HG03280 (cell line): Measurements from ENCODE around the gene MGLL.
A peak's percentile ranks its signal among the peaks of the same experiment; 100 is the strongest.

Experiments
- ATAC-seq: cut with Tn5 transposase; IDR thresholded peaks from one replicate; pipeline ENCODE4 v1.9.1; 2021; ENCODE audit warnings: mild to moderate bottlenecking, moderate library complexity; ENCODE audit not compliant: unreplicated experiment

The MGLL gene

GRCh38 chr3:127761441-127761801, 60.9 kb downstream of the MGLL start:
- ATAC-seq, result peak; percentile 33

DNA sequence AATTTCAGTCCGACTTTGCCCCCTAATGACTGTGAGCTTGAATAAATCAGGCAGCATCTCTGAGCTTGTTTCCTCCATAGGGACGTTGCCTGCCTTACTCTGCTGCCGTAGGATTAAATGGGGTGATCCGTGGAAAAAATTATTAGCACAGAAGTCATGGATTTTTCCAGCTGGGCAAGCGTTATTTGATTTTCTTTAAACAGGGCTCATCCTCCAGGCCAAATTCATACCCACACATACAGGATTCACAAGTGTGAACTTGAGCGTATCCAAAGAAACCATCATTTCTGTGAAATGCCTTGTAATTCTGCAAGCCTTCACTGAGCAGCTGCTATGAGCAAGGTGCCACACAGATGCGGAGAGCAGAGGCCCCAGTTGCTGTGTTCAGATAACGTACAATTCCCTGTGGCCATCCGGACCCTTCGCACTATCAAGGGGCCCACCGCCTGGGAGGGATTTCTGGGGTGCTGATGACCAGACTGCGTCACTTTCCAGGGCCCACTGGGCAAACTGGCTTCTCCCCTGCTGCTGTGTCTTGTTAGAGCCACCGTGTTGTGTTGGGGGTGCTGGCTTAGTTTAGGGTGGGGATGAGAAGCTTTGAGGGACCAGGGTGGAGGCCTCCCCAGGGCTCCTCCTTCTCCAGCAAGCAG, 61.4 kb downstream of the MGLL start:
- ATAC-seq, result no peak

DNA sequence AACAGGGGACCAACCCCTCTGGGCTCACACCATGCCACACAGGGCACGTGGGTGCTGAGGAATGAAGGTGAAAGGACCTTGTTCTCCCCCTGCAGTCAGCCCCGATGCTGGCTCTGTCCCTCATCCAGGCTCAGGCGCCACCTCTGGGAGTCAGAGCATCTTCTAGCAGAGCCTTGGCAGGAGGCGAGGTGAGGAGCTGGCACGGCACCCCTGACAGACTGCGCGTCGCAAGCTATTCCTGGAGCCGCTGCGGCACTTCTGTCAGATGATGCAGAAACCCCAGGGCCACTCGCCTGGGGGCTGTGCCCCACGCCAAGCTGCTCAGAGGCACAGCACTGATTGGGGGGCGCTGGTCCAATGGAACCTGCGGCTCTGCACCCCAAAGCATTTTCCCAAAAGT, 62.0 kb downstream of the MGLL start:
- no peak for ATAC-seq

GRCh38 chr3:127759826-127760225, 62.5 kb downstream of the MGLL start:
- no peak for ATAC-seq

DNA sequence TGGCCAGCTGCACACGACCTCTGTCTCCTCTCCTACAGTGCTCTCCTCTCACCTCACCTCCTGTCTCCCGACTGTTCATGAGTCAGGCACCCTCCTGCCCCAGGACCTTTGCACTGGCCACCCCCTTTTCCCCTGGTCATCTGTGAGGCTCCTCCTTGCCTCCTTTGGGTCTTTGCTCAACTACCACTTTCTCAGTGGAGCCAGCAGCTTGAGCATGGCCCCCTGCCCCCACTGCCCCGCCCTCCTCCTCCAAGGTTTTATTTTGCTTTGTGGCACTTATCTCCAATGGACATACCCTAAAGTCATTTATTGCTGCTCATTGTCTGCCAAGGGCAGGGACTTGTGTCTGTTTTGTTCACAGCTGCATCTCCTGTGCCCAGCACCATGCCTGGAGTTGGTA, 64.3 kb downstream of the MGLL start:
- no peak for ATAC-seq

DNA sequence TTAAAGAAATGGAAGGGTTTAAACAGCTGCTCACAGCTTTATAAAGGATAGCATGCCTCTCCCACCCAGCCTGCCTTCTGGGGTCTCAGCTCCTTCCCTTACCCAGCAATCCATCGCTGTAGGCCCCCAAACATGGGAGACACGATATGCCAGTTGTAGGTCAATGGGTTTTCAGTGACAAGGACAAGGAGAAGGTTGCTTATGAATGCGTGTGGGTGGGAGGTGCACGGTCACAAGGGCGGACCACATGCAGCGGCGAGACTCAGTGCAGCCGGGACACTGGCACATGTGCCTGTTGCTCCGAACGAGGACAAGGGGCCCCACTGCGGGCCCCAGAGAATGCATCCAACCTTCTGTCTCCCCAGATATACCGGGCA, 67.0 kb downstream of the MGLL start:
- ATAC-seq, result no peak

GRCh38 chr3:127754411-127755304, 67.7 kb downstream of the MGLL start:
- ATAC-seq, result no peak

DNA sequence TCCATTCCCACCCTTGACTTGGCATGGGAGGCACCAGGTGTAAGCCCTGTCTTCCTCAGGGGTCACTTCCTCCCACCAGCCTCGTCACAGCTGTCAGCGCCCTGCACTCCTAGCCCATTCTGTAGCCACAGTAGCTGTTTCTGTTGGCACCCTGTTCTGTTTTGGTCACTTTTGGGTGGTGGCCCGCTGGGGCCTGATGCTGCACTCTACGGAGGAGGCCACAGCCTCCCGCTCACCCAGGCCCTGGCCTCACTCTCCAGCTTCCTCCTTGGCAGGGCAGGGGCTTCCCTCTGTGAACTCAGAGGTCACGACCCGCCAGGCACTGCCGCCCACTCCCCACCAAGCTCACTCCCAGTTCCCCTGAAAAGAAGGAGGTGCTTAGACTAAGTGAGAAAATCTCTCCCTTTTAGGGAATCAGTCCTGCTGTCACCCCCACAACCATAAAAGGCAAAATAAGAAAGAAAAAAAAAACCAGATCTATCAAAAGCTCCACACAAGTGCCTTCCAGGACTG, 68.4 kb downstream of the MGLL start:
- ATAC-seq, result no peak

GRCh38 chr3:127753338-127753737, 69.0 kb downstream of the MGLL start:
- no peak for ATAC-seq

DNA sequence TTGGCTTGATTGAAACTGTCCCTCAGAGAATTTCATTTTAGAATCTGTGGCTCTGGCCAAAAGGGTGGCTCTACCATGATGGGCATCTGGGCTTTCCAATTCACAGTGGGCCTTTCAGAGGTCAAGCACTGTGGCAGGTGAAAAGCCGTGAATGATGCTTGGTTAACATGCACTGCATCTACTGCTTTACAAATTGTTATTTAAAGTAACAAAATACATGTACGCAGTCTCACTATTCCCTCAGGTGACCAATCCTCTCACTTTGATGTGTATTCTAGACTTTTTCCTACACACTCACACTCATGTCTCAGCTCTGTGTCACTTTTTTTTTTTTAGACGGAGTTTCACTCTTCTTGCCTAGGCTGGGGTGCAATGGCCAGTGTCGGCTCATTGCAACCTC, 70.5 kb downstream of the MGLL start:
- no peak for ATAC-seq

GRCh38 chr3:127751163-127751621, 71.1 kb downstream of the MGLL start:
- no peak for ATAC-seq

- ATAC-seq, result no peak
Observed at GRCh38 chr3:127750226-127751031, 71.9 kb downstream of the MGLL start.

GRCh38 chr3:127749787-127750225, 72.5 kb downstream of the MGLL start:
- no peak for ATAC-seq

DNA sequence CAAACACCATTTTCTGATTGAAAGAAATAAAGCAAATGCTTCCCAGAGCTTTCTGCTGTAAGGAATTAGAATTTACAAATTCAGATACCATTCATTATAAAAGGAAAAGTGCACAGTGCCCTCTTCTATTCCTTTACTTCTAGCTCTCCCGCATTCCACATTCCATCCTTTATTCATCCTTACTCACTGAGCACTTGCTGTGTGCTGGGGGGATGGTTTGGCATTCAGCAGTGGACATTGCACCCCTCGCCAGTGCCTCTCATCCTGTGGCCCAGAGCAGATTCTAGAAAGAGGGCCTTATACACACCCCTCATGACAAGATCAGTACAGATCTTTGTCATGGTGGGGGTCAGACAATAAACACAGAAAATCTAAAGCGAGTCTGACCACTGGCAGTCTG, 73.0 kb downstream of the MGLL start:
- ATAC-seq, result no peak

DNA sequence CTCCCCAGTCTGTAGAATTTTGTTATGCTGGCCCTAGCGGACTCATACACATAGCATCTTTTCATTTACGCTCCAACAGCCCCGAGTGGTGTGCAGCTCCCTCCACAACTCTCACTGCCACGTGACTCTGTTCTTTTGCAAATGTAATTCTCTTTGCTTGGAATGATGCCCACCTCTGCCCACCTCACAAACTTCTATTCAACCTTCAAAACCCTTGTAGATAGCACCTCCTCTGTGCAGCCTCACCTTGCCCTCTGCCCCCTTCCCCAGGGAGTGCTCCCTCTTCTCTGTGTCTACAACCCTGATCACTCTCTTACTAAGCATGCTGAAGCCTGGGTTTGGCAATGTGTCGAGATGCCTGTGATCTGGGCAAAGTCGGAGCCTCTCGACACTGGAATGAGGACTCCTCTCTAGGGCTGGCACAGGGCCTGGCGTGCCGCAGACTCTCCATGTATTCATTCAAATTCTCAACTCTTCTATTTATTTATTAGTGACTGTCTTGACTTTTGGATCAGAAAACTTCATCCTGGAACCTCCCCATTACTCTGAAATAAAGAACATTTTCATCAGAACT, 73.5 kb downstream of the MGLL start:
- no peak for ATAC-seq

DNA sequence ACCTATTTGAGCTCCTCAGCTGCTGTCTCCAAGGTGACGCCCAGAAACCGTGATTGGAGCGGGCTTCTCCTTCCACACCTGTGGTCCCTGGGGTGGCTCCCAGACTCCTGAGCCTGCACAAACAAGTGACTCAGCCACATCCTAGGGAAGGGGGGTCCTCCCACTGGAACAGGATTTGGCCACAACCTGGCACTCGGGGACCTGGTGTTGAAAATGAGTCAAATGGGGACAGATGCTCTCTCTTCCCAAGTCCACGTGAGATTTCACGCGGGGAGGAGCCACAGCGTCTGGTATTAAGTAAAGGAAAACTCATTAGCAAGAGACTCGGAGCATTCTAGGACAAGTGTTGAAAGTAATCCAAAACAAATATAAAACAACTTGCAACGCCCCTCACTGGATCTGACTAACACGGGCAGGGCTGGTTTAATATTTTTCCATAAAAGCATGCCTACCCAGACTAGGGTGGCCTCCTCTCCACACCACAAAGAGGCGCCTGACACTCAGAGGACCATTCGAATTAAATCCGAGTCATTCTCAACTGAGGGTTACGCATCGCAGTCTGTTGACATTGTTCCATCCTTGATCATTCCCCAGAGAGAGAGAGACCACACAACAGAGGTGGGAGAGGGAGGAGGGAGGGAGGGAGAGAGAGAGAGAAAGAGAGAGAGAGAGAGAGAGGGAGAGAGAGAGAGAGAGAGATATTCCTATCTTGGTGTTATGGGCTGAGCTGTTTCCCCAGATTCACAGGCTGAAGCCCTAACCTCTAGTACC, 74.4 kb downstream of the MGLL start:
- no peak for ATAC-seq

DNA sequence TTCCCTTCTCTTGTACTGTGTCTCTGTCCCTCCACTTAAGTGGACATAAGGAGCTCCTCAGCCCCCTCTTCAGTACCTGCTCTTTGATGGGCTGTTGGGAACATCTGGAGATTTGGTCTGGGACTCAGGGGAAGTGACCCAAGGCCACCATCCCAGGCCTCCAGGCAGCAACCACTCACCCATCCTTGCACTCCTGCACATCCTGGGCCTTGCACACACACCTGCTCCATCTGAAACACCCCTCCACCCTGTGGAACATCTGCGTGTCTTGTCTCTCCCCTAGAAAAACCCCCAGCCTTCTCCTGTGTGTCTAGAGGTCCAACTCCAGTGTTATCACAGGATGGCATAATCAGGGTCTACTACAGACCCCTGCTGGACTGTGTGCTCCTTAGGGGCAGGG, 75.2 kb downstream of the MGLL start:
- ATAC-seq, result no peak

- ATAC-seq, result no peak
Observed at GRCh38 chr3:127746400-127747057, 75.8 kb downstream of the MGLL start.

DNA sequence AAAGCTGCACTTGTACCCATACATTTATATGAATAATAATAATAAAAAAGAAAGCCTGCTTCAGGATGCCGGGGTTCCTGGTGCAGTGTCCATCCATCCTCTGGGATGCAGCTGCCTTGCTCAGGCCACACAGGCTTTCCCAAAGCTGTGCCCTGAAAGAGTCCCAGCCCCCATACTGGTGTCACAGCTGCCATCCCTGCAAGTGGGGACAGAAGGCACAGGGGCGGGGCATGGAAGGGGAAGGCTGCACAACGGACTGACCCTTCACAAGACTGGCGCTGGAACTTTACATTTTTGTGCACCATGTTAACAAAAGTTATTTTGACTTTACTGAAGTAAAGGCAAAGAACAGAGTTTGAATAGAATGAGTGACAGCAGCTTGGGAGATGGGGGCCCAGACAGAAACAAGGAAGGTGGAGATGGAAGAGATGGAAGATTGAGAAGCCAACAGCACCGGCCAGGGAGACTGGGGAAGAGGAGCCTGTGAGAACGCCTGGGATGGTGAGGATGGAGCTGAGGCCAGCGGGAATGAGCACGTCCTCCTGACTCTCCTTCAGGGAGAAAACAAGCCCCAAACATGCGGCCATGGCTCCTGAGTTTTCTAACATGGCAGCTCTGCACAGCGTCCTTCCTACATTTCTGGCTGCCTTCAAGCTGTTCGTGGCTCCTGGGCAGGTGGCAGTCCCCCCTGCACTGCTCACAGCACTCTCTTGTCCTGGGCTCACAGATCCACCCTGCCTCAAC, 76.5 kb downstream of the MGLL start:
- no peak for ATAC-seq
